ENCODE measurements around the gene TBC1D14. TPM values are rescaled to one million over a fixed set of nuclear protein-coding genes. Genes with fewer than 3 reads are reported as not detected.

The TBC1D14 gene
- total and polyA plus RNA-seq, 9 of the 15 experiments (the other 6 are each of a cell fraction or from before 2014, with no cell fraction given), result 2.1 to 59.6 (median 44.8) TPM

- TF ChIP-seq ATF2 (CRISPR knock-in tag; IDR thresholded peaks at IDR 0.05), result no peak
- peak in 1 of 2 experiments; percentile 81; a peak in 1 of 4 replicates for TF ChIP-seq CSDE1 (IDR thresholded peaks at IDR 0.05)
- peak in 1 of 2 experiments; percentile 10; a peak in 1 of 4 replicates for TF ChIP-seq RAD21 (CRISPR knock-in tag; conservative IDR thresholded peaks at IDR 0.05 in 1 of 2, IDR thresholded peaks at IDR 0.05 in 1 of 2)
- TF ChIP-seq ZNF280B (CRISPR knock-in tag; IDR thresholded peaks at IDR 0.05), result no peak
- TF ChIP-seq ZNF778 (CRISPR knock-in tag; IDR thresholded peaks at IDR 0.05), result no peak
- 0 out of 2 replicates have a peak, but pooled peaks have one; percentile 17 for TF ChIP-seq PBX2 (CRISPR knock-in tag; IDR thresholded peaks at IDR 0.05; ENCODE audit: low read depth)
- no peak for TF ChIP-seq PBX2 (tag; conservative IDR thresholded peaks at IDR 0.05; ENCODE audit: low read depth)
- TF ChIP-seq FOXA1 (IDR thresholded peaks at IDR 0.05; ENCODE audit: borderline replicate concordance), result no peak
- TF ChIP-seq BCLAF1 (IDR thresholded peaks at IDR 0.05; ENCODE audit: borderline replicate concordance in 1 of 2, control insufficient read depth in 1 of 2, low read depth in 2 of 2, low read length in 1 of 2), result no peak
- no peak for TF ChIP-seq CREB3 (tag; conservative IDR thresholded peaks at IDR 0.05; ENCODE audit: low read depth)
- TF ChIP-seq ZNF232 (CRISPR knock-in tag; IDR thresholded peaks at IDR 0.05), result no peak
- TF ChIP-seq SMAD4 (CRISPR knock-in tag; conservative IDR thresholded peaks at IDR 0.05), result 0 out of 2 replicates have a peak, but pooled peaks have one; percentile 14
- TF ChIP-seq BRD9 (IDR thresholded peaks at IDR 0.05; ENCODE audit: low read depth, partially characterized antibody), result no peak
- TF ChIP-seq ZNF263 (CRISPR knock-in tag; IDR thresholded peaks at IDR 0.05; ENCODE audit: borderline replicate concordance), result peak; percentile 81
- TF ChIP-seq DMBX1 (CRISPR knock-in tag; IDR thresholded peaks at IDR 0.05; ENCODE audit: borderline replicate concordance), result no peak
- peak; percentile 74 for TF ChIP-seq ATF7 (IDR thresholded peaks at IDR 0.05)
Observed at GRCh38 chr4:7042503-7043283, 133.1 kb downstream of the TBC1D14 start (continued).

Measured in K562 (cell line).